GM23248 (cell line): ENCODE measurements around the gene ITM2C.

ENCODE experiments used
- EZH2 ChIP-seq: fragments of 200-600 bp; sonication (generic); IDR thresholded peaks from 2 replicates; pipeline ENCODE4 v1.6.1; 2018; ENCODE audit warnings: antibody characterized with exemption, mild to moderate bottlenecking; ENCODE audit not compliant: insufficient read depth, poor library complexity, severe bottlenecking
- EZH2phosphoT487 ChIP-seq: fragments of 200-600 bp; sonication (generic); IDR thresholded peaks from 2 replicates; pipeline ENCODE4 v1.6.1; 2018; ENCODE audit warnings: antibody characterized with exemption, moderate library complexity, mild to moderate bottlenecking, low read depth; ENCODE audit not compliant: insufficient read depth

DNA sequence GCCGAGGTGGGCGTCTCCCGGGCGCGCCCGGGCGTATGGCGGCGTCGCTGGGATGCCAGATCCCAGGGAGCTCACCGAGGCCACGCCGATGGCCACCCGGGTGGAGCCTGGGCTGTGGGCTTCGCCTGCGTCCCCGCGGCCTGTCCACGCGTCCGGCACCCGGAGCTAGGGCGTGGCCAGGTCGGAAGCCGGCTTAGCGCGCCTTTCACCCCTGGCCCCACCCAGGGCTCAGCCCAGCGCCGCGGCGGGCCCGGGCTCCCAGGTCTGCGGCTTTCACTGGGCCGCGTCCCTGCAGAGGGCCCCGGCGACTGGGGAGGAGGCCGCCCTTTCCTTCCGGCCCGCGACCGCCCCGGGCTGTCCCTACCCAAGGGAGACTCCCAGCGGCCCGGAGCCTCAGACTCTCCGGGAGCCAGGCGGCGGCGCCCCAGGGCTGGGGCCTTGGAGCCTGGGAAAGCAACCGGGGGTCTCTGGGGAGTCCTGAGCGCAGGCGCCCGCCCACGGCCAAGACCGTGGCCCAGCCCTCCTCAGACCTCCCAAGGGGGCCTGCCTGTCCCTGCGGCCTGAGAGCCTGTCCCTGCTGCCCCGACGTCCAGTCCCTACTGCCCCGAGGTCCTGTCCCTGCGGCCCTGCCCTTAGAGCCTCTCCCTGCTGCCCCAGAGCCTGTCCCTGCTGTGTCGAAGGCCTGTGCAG, 36.3 kb upstream of the ITM2C start:
- no peak for TF ChIP-seq EZH2phosphoT487
- TF ChIP-seq EZH2: no peak
